ENCODE measurements around the gene C3orf62.
"Not testable (repeated sequence)": the region's sequence is repeated elsewhere in the genome, so short reads cannot be mapped to it uniquely, and the experiment has no call there.

DNA sequence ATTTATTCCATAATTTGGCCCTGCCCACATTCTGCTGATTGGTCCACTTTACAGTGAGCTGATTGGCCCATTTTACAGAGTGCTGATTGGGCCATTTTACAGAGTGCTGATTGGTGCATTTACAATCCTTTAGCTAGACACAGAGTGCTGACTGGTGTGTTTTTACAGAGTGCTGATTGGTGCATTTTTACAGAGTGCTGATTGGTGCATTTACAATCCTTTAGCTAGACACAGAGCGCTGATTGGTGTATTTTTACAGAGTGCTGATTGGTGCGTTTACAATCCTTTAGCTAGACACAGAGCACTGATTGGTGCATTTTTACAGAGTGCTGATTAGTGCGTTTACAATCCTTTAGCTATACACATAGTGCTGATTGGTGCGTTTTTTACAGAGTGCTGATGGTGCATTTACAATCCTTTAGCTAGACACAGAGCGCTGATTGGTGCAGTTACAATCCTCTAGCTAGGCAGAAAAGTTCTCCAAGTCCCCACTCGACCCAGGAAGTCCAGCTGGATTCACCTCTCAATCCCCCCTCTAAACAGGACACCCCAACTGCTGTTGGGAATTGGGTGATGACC, 56.0 kb downstream of the C3orf62 start:
- TF ChIP-seq SP1 (IDR thresholded peaks at IDR 0.05); FOXK2 (IDR thresholded peaks at IDR 0.05); ELF4 (IDR thresholded peaks at IDR 0.05); FOXM1 (IDR thresholded peaks at IDR 0.05; ENCODE audit: borderline replicate concordance); LEF1 (IDR thresholded peaks at IDR 0.05; ENCODE audit: borderline replicate concordance); NFRKB (IDR thresholded peaks at IDR 0.05); TARDBP (IDR thresholded peaks at IDR 0.05); CTBP1 (IDR thresholded peaks at IDR 0.05; ENCODE audit: borderline replicate concordance); FOXA1 (IDR thresholded peaks at IDR 0.05); ARNT (IDR thresholded peaks at IDR 0.05): not testable (repeated sequence)

Measured in HEK293T (cell line).